Endodermal cell (in vitro differentiated cells): Measurements from ENCODE around the gene RPS6KC1. TPM values are rescaled to one million over a fixed set of nuclear protein-coding genes. Genes with fewer than 3 reads are reported as not detected.

Experiments used
- DNase-seq: peaks from one replicate; pipeline ENCODE4 v3.0.0-alpha.2; 2017
- H3K27ac ChIP-seq: 2 replicates; pipeline ENCODE4 v1.5.1; 2013; ENCODE audit warnings: mild to moderate bottlenecking, low read depth, low read length, moderate library complexity
- H3K27me3 ChIP-seq: 2 replicates; pipeline ENCODE4 v1.6.1; 2013; ENCODE audit warnings: mild to moderate bottlenecking, low read length, moderate library complexity; ENCODE audit not compliant: insufficient read depth, control insufficient read depth, poor library complexity, severe bottlenecking
- H3K36me3 ChIP-seq: 2 replicates; pipeline ENCODE4 v1.7.0; 2013; ENCODE audit warnings: mild to moderate bottlenecking, low read length, moderate library complexity; ENCODE audit not compliant: control insufficient read depth, insufficient read depth
- H3K4me1 ChIP-seq: one replicate; pipeline ENCODE4 v1.7.0; 2013; ENCODE audit warnings: low read length; ENCODE audit not compliant: control insufficient read depth, insufficient read depth
- H3K4me3 ChIP-seq: 2 replicates; pipeline ENCODE4 v1.5.1; 2013; ENCODE audit warnings: mild to moderate bottlenecking, low read length, moderate library complexity
- H3K9ac ChIP-seq: 2 replicates; pipeline ENCODE4 v1.6.1; 2013; ENCODE audit warnings: mild to moderate bottlenecking, low read length, moderate library complexity; ENCODE audit not compliant: poor library complexity, severe bottlenecking; ENCODE audit errors: extremely low read depth
- H3K9me3 ChIP-seq: 2 replicates; pipeline ENCODE4 v1.6.1; 2013; ENCODE audit warnings: mild to moderate bottlenecking, low read length, moderate library complexity; ENCODE audit not compliant: control insufficient read depth
- H3K27ac Mint-ChIP-seq: 2 replicates; pipeline ENCODE4 v1.8.0; 2020; ENCODE audit warnings: mixed read lengths
- H3K27me3 Mint-ChIP-seq: 2 replicates; pipeline ENCODE4 v1.8.0; 2021; ENCODE audit warnings: mild to moderate bottlenecking, mixed read lengths; ENCODE audit not compliant: insufficient read depth
- H3K36me3 Mint-ChIP-seq: 2 replicates; pipeline ENCODE4 v1.8.0; 2020; ENCODE audit warnings: low read depth, mixed read lengths
- H3K4me1 Mint-ChIP-seq: 2 replicates; pipeline ENCODE4 v1.8.0; 2020; ENCODE audit warnings: mixed read lengths
- H3K4me3 Mint-ChIP-seq: 2 replicates; pipeline ENCODE4 v1.8.0; 2020; ENCODE audit warnings: mild to moderate bottlenecking, moderate library complexity, mixed read lengths
- H3K9me3 Mint-ChIP-seq: 2 replicates; pipeline ENCODE4 v1.8.0; 2020; ENCODE audit warnings: mild to moderate bottlenecking, mixed read lengths
- WGBS, 2 experiments: methylation state at CpG; one replicate each; pipeline versions ENCODE4 v1.1.5 to v1.1.7; 2013; ENCODE audit warnings: missing lambda C conversion rate in 2 of 2, mixed read lengths in 1 of 2; ENCODE audit not compliant: insufficient coverage in 1 of 2, insufficient read length in 1 of 2; 5-methylcytosine and 5-hydroxymethylcytosine counted together
- total RNA-seq, 2 donors: library from RNA; stranded (reverse); fragmentation: NEBNext Ultra II Directional in 1 of 2; extraction: Animal tissue kit (Norgen Biotek cat#: 25700) in 1 of 2; gene quantifications; 2 replicates in 1 of 2; 3 replicates in 1 of 2; pipeline ENCODE4 v1.2.1, GENCODE V29; 2021
- TF ChIP-seq, protein P1 (sequence below): fragments of 200-600 bp; sonication (generic); conservative IDR thresholded peaks from 2 replicates; pipeline ENCODE4 v1.5.0; 2021; ENCODE audit warnings: antibody characterized with exemption, mild to moderate bottlenecking

RPS6KC1 gene
- total RNA-seq, 2 donors from 2014 or later, result 31.4 to 36.3 TPM

DNA sequence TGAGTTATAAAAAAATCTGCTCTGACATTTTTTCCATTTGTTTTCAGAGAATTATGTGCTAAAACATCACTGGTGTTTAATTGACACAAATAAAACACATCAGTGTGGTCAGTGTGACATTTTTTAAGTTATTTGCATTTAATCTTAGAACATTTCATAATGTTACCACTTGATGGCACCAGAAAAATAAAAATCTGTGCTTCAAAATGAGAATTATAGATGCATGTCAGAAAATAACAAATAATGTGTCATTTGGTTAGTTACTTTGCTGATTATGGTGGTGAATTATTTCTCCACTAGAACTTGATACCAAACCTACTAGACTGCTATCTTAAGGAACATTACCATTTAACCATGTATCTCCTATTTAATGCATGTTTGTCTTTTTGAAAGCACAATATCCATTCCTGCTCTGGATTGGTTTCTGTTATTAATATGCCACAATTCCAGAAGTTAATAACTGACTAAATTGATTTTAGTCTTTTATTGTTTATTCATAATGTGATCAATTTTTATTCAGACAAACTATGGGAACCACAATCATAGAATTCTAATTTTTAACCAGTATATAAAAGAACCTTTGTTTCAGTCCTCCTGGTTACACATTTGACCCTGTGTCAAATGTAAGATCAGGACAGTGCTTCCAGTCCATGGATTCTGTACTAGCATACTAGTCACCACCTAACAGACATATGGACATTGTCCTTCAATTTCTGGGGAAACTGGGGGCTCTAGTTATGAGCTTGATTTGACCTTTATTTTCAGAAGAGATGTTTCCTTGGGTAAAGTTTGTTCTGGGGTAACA lies 81.0 kb downstream of the RPS6KC1 start:
- Mint-ChIP-seq H3K4me1 (peaks cover 32% of the 10 kb centered on the region), H3K9me3 (no peaks in the 10 kb centered on the region), H3K4me3 (no peak overlapping the region), H3K36me3 (peaks cover 9% of the 10 kb centered on the region), H3K27me3 (no peaks in the 10 kb centered on the region), H3K27ac (no peak overlapping the region)
- Histone ChIP-seq H3K4me3 (peak overlapping the region; percentile 27), H3K36me3 (no peaks in the 10 kb centered on the region), H3K27ac (no peak overlapping the region), H3K4me1 (peaks cover 20% of the 10 kb centered on the region), H3K9me3 (peaks cover 12% of the 10 kb centered on the region), H3K9ac (no peak overlapping the region), H3K27me3 (no peaks in the 10 kb centered on the region)
- DNase-seq, result no peak
- TF ChIP-seq, protein P1, sequence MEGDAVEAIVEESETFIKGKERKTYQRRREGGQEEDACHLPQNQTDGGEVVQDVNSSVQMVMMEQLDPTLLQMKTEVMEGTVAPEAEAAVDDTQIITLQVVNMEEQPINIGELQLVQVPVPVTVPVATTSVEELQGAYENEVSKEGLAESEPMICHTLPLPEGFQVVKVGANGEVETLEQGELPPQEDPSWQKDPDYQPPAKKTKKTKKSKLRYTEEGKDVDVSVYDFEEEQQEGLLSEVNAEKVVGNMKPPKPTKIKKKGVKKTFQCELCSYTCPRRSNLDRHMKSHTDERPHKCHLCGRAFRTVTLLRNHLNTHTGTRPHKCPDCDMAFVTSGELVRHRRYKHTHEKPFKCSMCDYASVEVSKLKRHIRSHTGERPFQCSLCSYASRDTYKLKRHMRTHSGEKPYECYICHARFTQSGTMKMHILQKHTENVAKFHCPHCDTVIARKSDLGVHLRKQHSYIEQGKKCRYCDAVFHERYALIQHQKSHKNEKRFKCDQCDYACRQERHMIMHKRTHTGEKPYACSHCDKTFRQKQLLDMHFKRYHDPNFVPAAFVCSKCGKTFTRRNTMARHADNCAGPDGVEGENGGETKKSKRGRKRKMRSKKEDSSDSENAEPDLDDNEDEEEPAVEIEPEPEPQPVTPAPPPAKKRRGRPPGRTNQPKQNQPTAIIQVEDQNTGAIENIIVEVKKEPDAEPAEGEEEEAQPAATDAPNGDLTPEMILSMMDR, result no peak

DNA sequence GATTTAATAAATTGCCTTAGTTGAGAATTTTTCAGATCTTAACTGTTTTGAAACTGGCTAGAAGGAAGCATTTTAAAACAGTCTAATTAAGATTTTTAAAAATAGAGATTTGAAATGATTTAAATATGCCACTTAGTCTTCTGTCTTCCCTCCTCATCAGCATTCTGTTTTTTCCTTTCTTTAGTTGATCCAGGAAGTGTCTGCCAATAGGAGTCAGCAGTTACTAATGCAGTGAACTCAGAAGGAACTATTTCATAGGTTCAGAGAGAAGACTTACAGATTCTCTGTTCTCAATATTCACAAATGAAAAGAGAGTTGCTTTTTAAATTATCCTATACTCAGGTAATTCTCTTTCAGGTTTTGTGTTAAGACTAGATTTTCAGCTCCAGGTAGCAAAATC lies 84.5 kb downstream of the RPS6KC1 start:
- no peak for DNase-seq

DNA sequence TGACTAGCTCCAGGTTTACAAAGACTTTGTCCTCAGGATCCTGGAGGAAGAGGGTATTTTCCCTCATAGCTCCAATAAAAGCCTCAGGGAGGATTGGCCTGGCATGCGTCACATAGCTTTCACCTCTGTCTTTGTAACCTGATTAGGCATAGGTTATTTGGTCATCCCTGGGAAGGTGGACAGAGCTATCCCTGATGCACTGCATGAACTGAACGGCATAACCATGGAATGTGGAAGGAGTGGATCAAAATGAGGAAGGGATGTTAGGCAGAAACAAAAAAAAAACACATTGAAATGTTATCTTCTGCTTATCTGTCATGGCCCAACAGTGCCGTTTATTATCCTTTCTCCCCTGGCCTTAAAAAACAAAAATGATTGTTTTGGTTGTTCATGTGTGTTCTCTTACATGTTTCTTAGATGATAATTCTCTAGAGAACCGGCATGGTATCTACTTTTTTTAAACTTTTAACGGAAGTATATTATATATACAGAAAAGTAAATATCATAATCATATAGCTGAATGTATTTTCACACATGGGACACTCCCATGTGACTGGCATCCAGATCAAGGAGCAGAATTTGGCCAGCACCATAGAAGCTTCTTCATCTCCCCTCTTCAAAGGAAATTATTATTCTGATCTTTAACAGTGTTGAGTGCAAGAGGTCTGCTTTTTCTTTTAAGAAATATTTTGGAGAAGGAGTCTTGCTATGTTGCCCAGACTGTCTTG lies 85.3 kb downstream of the RPS6KC1 start:
- 80 to 86% methylated on average over 1 to 3 of the region's 5 CpGs for WGBS, 2 experiments
- H3K27ac ChIP-seq, result no peak overlapping the region

More for the DNA sequence above, 84.5 kb downstream of the RPS6KC1 start:
- H3K27ac Mint-ChIP-seq, result peak overlapping the region; percentile 22
- H3K36me3 Mint-ChIP-seq, result peaks cover 24% of the 10 kb centered on the region
- peaks cover 8% of the 10 kb centered on the region for H3K9me3 Mint-ChIP-seq
- Histone ChIP-seq H3K4me3 (peak overlapping the region; percentile 41), H3K4me1 (peaks cover 20% of the 10 kb centered on the region), H3K27ac (no peak overlapping the region), H3K36me3 (peaks cover 6% of the 10 kb centered on the region), H3K9ac (no peak overlapping the region), H3K9me3 (peaks cover 20% of the 10 kb centered on the region), H3K27me3 (no peaks in the 10 kb centered on the region)
- no peaks in the 10 kb centered on the region for H3K27me3 Mint-ChIP-seq
- peaks cover 35% of the 10 kb centered on the region for H3K4me1 Mint-ChIP-seq
- TF ChIP-seq, protein P1, result no peak
- H3K4me3 Mint-ChIP-seq, result no peak overlapping the region

More for the DNA sequence above, 85.3 kb downstream of the RPS6KC1 start:
- no peak overlapping the region for H3K9ac ChIP-seq
- peaks cover 6% of the 10 kb centered on the region for H3K36me3 ChIP-seq
- TF ChIP-seq, protein P1, result no peak
- no peak overlapping the region for H3K4me3 Mint-ChIP-seq
- DNase-seq, result no peak
- peak overlapping the region; percentile 22 for H3K27ac Mint-ChIP-seq
- peaks cover 35% of the 10 kb centered on the region for H3K4me1 Mint-ChIP-seq
- H3K27me3 ChIP-seq, result no peaks in the 10 kb centered on the region
- H3K27me3 Mint-ChIP-seq, result no peaks in the 10 kb centered on the region
- peaks cover 20% of the 10 kb centered on the region for H3K9me3 ChIP-seq
- H3K4me1 ChIP-seq, result peaks cover 20% of the 10 kb centered on the region
- peak overlapping the region; percentile 41 for H3K4me3 ChIP-seq
- peaks cover 8% of the 10 kb centered on the region for H3K9me3 Mint-ChIP-seq
- peaks cover 27% of the 10 kb centered on the region for H3K36me3 Mint-ChIP-seq
